ENCODE measurements around the gene ARID3A.

GRCh38 chr19:955803-956765 is 30.2 kb downstream of the ARID3A start:
- no peak for TF ChIP-seq CTCF (IDR thresholded peaks at IDR 0.05)
- TF ChIP-seq REST (IDR thresholded peaks at IDR 0.05; ENCODE audit: insufficient read depth in 1 of 2, low read depth in 2 of 2, low read length in 1 of 2) = no peak
- TF ChIP-seq POLR2AphosphoS5 (IDR thresholded peaks at IDR 0.05; ENCODE audit: low read depth, low read length) = no peak
- no peak for TF ChIP-seq TCF7L2 (IDR thresholded peaks at IDR 0.05; ENCODE audit: low read depth, low read length)

All from Panc1 (cell line).